ENCODE measurements around the gene ZNF618. TPM values are rescaled to one million over a fixed set of nuclear protein-coding genes. Genes with fewer than 3 reads are reported as not detected.

The ZNF618 gene
- polyA plus RNA-seq, 1 of the 3 experiments (the other 2 are of a cell fraction), result 6.2 TPM

DNA sequence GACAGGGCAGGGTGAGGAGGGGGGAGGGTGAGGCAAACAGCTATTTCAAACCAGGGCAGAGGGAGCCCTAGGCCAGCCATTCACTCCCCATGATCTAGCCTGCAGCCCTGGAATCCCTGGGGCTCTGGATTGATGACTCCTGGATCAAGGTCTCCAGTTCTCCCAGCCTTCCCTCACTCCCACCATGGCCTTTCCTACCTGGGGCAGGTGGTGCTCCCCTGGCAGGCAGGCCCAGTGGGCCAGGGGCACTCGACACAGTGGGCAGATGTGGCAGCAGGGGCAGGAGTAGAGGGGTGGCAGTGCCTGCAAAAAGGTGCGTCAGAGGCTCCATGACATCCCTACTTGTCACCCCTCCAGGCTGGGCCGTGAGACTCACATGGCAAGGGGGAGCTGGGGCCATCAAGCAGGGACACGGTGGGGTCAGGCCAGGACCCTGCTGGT lies 216.9 kb downstream of the ZNF618 start:
- no peaks in the 10 kb centered on the region for H4K20me1 ChIP-seq (ENCODE audit: insufficient read depth)
- H3K27ac ChIP-seq (ENCODE audit: low read depth in 2 of 2, low read length in 1 of 2), result no peak overlapping the region
- peaks cover 0 to 6% of the 10 kb centered on the region in 2 experiments; a peak in 1 of 4 replicates for H3K4me1 ChIP-seq (ENCODE audit: control insufficient read depth in 1 of 2, insufficient read depth in 2 of 2, low read depth in 1 of 2, low read length in 1 of 2)
- no peaks in the 10 kb centered on the region for H3K9me2 ChIP-seq
- no peak overlapping the region for H3K9ac ChIP-seq
- H3K4me2 ChIP-seq, result no peak overlapping the region
- WGBS (ENCODE audit: low lambda C conversion rate), result 53% methylated on average over 3 of the region's 4 CpGs
- TF ChIP-seq SIN3A (IDR thresholded peaks at IDR 0.05; ENCODE audit: borderline replicate concordance, low read depth, low read length) (no peak), CTCF (IDR thresholded peaks at IDR 0.05) (no peak), NRF1 (IDR thresholded peaks at IDR 0.05; ENCODE audit: low read depth, low read length) (no peak), NFIC (IDR thresholded peaks at IDR 0.05; ENCODE audit: borderline replicate concordance) (no peak), MEF2A (IDR thresholded peaks at IDR 0.05; ENCODE audit: borderline replicate concordance, low read depth) (no peak), MXI1 (IDR thresholded peaks at IDR 0.05; ENCODE audit: low read depth, low read length) (no peak), JUND (IDR thresholded peaks at IDR 0.05) (no peak), TEAD4 (IDR thresholded peaks at IDR 0.05; ENCODE audit: borderline replicate concordance, insufficient read depth) (no peak)
- TF ChIP-seq, protein P1, sequence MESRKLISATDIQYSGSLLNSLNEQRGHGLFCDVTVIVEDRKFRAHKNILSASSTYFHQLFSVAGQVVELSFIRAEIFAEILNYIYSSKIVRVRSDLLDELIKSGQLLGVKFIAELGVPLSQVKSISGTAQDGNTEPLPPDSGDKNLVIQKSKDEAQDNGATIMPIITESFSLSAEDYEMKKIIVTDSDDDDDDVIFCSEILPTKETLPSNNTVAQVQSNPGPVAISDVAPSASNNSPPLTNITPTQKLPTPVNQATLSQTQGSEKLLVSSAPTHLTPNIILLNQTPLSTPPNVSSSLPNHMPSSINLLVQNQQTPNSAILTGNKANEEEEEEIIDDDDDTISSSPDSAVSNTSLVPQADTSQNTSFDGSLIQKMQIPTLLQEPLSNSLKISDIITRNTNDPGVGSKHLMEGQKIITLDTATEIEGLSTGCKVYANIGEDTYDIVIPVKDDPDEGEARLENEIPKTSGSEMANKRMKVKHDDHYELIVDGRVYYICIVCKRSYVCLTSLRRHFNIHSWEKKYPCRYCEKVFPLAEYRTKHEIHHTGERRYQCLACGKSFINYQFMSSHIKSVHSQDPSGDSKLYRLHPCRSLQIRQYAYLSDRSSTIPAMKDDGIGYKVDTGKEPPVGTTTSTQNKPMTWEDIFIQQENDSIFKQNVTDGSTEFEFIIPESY (IDR thresholded peaks at IDR 0.05; ENCODE audit: borderline replicate concordance, low read depth), result no peak
- no peak overlapping the region for H3K4me3 ChIP-seq (ENCODE audit: low read depth in 2 of 2, low read length in 1 of 2)
- no peaks in the 10 kb centered on the region for H3K36me3 ChIP-seq (replicated peaks in 1 of 2; ENCODE audit: control insufficient read depth in 1 of 2, insufficient read depth in 2 of 2, low read length in 1 of 2)
- POLR2A ChIA-PET, result interaction anchor here (0.5 kb wide), 1 partner anchor 679 kb away, joined by 3 read pairs; no protein-coding TSS in a partner anchor
- no peaks in the 10 kb centered on the region for H3K9me3 ChIP-seq
- no peak for DNase-seq
- CTCF ChIA-PET, result interaction anchor here (4.4 to 9.1 kb wide), 3 partner anchors 10 to 198 kb away, joined by 29 to 66 read pairs (median 59); no protein-coding TSS in a partner anchor
- H2AFZ ChIP-seq (ENCODE audit: low read depth), result no peak overlapping the region
- no peaks in the 10 kb centered on the region for H3K79me2 ChIP-seq (ENCODE audit: insufficient read depth)
- H3F3A ChIP-seq (replicated peaks; ENCODE audit: insufficient read depth), result no peaks in the 10 kb centered on the region
- H3K27me3 ChIP-seq (ENCODE audit: insufficient read depth), result no peaks in the 10 kb centered on the region; the same call in 1 of the 2 replicates

- H3K9ac ChIP-seq, result no peak overlapping the region
- H3K4me3 ChIP-seq (ENCODE audit: low read depth in 2 of 2, low read length in 1 of 2), result no peak overlapping the region
- 84% methylated on average over 4 of the region's 9 CpGs for WGBS (ENCODE audit: low lambda C conversion rate)
- no peaks in the 10 kb centered on the region for H3K36me3 ChIP-seq (replicated peaks in 1 of 2; ENCODE audit: control insufficient read depth in 1 of 2, insufficient read depth in 2 of 2, low read length in 1 of 2)
- H3K27ac ChIP-seq (ENCODE audit: low read depth in 2 of 2, low read length in 1 of 2), result no peak overlapping the region
- H3K27me3 ChIP-seq (ENCODE audit: insufficient read depth), result peaks cover 2% of the 10 kb centered on the region; the same call in 1 of the 2 replicates
- DNase-seq, result no peak
- H3K9me3 ChIP-seq, result no peaks in the 10 kb centered on the region
- H3K4me1 ChIP-seq (ENCODE audit: control insufficient read depth in 1 of 2, insufficient read depth in 2 of 2, low read depth in 1 of 2, low read length in 1 of 2), result peaks cover 0 to 8% of the 10 kb centered on the region in 2 experiments; a peak in 1 of 4 replicates
- no peaks in the 10 kb centered on the region for H4K20me1 ChIP-seq (ENCODE audit: insufficient read depth)
- no peaks in the 10 kb centered on the region for H3K79me2 ChIP-seq (ENCODE audit: insufficient read depth)
- CTCF ChIA-PET, result interaction anchor here (0.8 to 9.1 kb wide), 4 partner anchors 11 to 197 kb away, joined by 3 to 66 read pairs (median 44); no protein-coding TSS in a partner anchor
- H3K9me2 ChIP-seq, result no peaks in the 10 kb centered on the region
- no peaks in the 10 kb centered on the region for H3F3A ChIP-seq (replicated peaks; ENCODE audit: insufficient read depth)
- POLR2A ChIA-PET, result no interaction called here
- no peak overlapping the region for H2AFZ ChIP-seq (ENCODE audit: low read depth)
- H3K4me2 ChIP-seq, result no peak overlapping the region
- TF ChIP-seq CTCF (IDR thresholded peaks at IDR 0.05) (no peak), EP300 (IDR thresholded peaks at IDR 0.05; ENCODE audit: borderline replicate concordance in 1 of 2, low read depth in 1 of 2, low read length in 1 of 2) (no peak), GATA2 (CRISPR knock-in tag; IDR thresholded peaks at IDR 0.05) (no peak), YY1 (IDR thresholded peaks at IDR 0.05; ENCODE audit: low read depth) (no peak), CHD2 (IDR thresholded peaks at IDR 0.05; ENCODE audit: low read length, partially characterized antibody) (no peak), TEAD4 (IDR thresholded peaks at IDR 0.05; ENCODE audit: borderline replicate concordance, insufficient read depth) (no peak)
- TF ChIP-seq, protein P2, sequence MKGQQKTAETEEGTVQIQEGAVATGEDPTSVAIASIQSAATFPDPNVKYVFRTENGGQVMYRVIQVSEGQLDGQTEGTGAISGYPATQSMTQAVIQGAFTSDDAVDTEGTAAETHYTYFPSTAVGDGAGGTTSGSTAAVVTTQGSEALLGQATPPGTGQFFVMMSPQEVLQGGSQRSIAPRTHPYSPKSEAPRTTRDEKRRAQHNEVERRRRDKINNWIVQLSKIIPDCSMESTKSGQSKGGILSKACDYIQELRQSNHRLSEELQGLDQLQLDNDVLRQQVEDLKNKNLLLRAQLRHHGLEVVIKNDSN (IDR thresholded peaks at IDR 0.05; ENCODE audit: borderline replicate concordance, low read depth), result no peak
- TF ChIP-seq, protein P3, sequence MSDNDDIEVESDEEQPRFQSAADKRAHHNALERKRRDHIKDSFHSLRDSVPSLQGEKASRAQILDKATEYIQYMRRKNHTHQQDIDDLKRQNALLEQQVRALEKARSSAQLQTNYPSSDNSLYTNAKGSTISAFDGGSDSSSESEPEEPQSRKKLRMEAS (IDR thresholded peaks at IDR 0.05; ENCODE audit: low read depth), result no peak
These were observed 217.8 kb downstream of the ZNF618 start for GRCh38 chr9:114093761-114094505.
